ENCODE data around the gene COL23A1. TPM values are rescaled to one million over a fixed set of nuclear protein-coding genes. Genes with fewer than 3 reads are reported as not detected.

The COL23A1 gene
- total and polyA plus RNA-seq, 2 donors (not counting 1 experiment from before 2014, with no cell fraction given), result 0.20 TPM; not detected in 1

GRCh38 chr5:178505639-178506407 is 84.4 kb downstream of the COL23A1 start:
- no peak overlapping the region for H3K27ac ChIP-seq (ENCODE audit: low read length in 2 of 2)
- WGBS (ENCODE audit: insufficient coverage), result 92% methylated on average over 12 of the region's 13 CpGs
- H3K4me3 ChIP-seq (ENCODE audit: control extremely low read depth in 1 of 5, extremely low read depth in 1 of 5, insufficient read depth in 1 of 5, low read depth in 2 of 5, low read length in 4 of 5), result no peak overlapping the region
- H3K36me3 ChIP-seq (replicated peaks in 1 of 2; ENCODE audit: control extremely low read depth in 1 of 2, control insufficient read depth in 1 of 2, extremely low read depth in 1 of 2, insufficient read depth in 2 of 2, low read length in 1 of 2), result no peaks in the 10 kb centered on the region
- H3K4me2 ChIP-seq (replicated peaks; ENCODE audit: low read depth, low read length, poor library complexity, severe bottlenecking), result no peak overlapping the region
- POLR2A ChIA-PET, result no interaction called here
- H3K9me3 ChIP-seq (ENCODE audit: control extremely low read depth in 1 of 3, control insufficient read depth in 2 of 3, insufficient read depth in 1 of 3, low read length in 2 of 3), result peaks cover 0 to 4% (median 0%) of the 10 kb centered on the region in 3 donors
- no peaks in the 10 kb centered on the region for H4K20me1 ChIP-seq (ENCODE audit: control insufficient read depth, insufficient read depth, low read length, poor library complexity, severe bottlenecking)
- CTCF ChIA-PET, result no interaction called here
- ATAC-seq (ENCODE audit: low read depth) (no peak), DNase-seq (no peak)
- no peaks in the 10 kb centered on the region for H3K4me1 Mint-ChIP-seq
- H2AFZ ChIP-seq (ENCODE audit: insufficient read depth, low read depth, low read length, poor library complexity, severe bottlenecking), result no peak overlapping the region
- H3K9ac ChIP-seq (ENCODE audit: low read length), result no peak overlapping the region
- no peaks in the 10 kb centered on the region for H3K27me3 ChIP-seq (replicated peaks in 1 of 4; ENCODE audit: control extremely low read depth in 1 of 4, control insufficient read depth in 3 of 4, insufficient read depth in 4 of 4, low read length in 3 of 4)
- no peak overlapping the region for H3K27ac Mint-ChIP-seq
- no peak for TF ChIP-seq CTCF (IDR thresholded peaks at IDR 0.05)
- no peak for TF ChIP-seq EZH2 (IDR thresholded peaks at IDR 0.05; ENCODE audit: borderline replicate concordance, insufficient read depth, low read depth, low read length, poor library complexity, severe bottlenecking)
- no peaks in the 10 kb centered on the region for H3K27me3 Mint-ChIP-seq
- intact Hi-C loops (cut with micrococcal nuclease), result no loop called here
- H3K79me2 ChIP-seq (ENCODE audit: control insufficient read depth, insufficient read depth, low read length), result no peaks in the 10 kb centered on the region
- no peaks in the 10 kb centered on the region for H3K9me3 Mint-ChIP-seq (ENCODE audit: insufficient read depth)
- no peaks in the 10 kb centered on the region for H3K4me1 ChIP-seq (ENCODE audit: control insufficient read depth in 2 of 2, insufficient read depth in 2 of 2, low read length in 2 of 2)
- H3K4me3 Mint-ChIP-seq, result no peak overlapping the region

DNA sequence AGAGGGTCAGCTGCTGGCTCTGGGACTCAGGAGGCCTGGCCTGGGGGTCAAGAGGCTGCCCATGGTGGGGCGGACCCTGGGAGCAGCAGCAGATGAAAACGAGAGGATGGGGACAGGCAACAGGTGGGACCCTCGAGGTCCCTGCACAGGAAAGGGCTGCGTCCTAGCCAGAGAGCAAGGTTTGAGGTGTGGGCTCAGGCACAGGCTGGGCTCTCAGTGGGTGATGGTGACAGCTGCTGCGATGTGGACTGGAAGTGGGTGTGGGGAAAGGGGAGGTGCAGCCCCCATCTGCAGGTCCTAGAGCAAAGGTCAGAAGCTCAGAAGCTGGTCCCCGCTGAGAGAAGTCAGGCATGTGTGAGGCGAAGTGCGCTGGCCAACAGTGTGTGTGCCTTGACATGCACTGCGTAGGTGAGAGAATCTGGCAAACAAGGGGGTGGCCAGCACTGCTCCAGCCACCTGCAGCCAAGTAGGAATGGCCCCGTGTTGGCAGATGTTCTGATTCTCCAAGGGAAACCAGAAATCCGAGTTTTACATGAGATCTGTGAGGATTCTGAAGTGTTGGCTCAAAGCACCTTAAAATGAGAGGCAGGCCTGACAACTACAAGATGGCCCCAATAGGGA is 85.7 kb downstream of the COL23A1 start:
- Mint-ChIP-seq H3K27me3 (no peaks in the 10 kb centered on the region), H3K9me3 (ENCODE audit: insufficient read depth) (no peaks in the 10 kb centered on the region), H3K27ac (no peak overlapping the region), H3K4me3 (no peak overlapping the region), H3K4me1 (no peaks in the 10 kb centered on the region)
- Histone ChIP-seq H3K27ac (ENCODE audit: low read length in 2 of 2) (no peak overlapping the region), H3K27me3 (replicated peaks in 1 of 4; ENCODE audit: control extremely low read depth in 1 of 4, control insufficient read depth in 3 of 4, insufficient read depth in 4 of 4, low read length in 3 of 4) (no peaks in the 10 kb centered on the region), H3K9ac (ENCODE audit: low read length) (no peak overlapping the region), H3K79me2 (ENCODE audit: control insufficient read depth, insufficient read depth, low read length) (no peaks in the 10 kb centered on the region), H3K4me2 (replicated peaks; ENCODE audit: low read depth, low read length, poor library complexity, severe bottlenecking) (no peak overlapping the region), H2AFZ (ENCODE audit: insufficient read depth, low read depth, low read length, poor library complexity, severe bottlenecking) (no peak overlapping the region), H4K20me1 (ENCODE audit: control insufficient read depth, insufficient read depth, low read length, poor library complexity, severe bottlenecking) (no peaks in the 10 kb centered on the region), H3K4me1 (ENCODE audit: control insufficient read depth in 2 of 2, insufficient read depth in 2 of 2, low read length in 2 of 2) (no peaks in the 10 kb centered on the region), H3K36me3 (replicated peaks in 1 of 2; ENCODE audit: control extremely low read depth in 1 of 2, control insufficient read depth in 1 of 2, extremely low read depth in 1 of 2, insufficient read depth in 2 of 2, low read length in 1 of 2) (no peaks in the 10 kb centered on the region), H3K4me3 (ENCODE audit: control extremely low read depth in 1 of 5, extremely low read depth in 1 of 5, insufficient read depth in 1 of 5, low read depth in 2 of 5, low read length in 4 of 5) (no peak overlapping the region), H3K9me3 (ENCODE audit: control extremely low read depth in 1 of 3, control insufficient read depth in 2 of 3, insufficient read depth in 1 of 3, low read length in 2 of 3) (peaks cover 0 to 4% (median 0%) of the 10 kb centered on the region in 3 donors)
- ATAC-seq (ENCODE audit: low read depth) (no peak), DNase-seq (no peak)
- TF ChIP-seq CTCF (IDR thresholded peaks at IDR 0.05), result no peak
- intact Hi-C loops (cut with micrococcal nuclease), result no loop called here
- 84% methylated on average over 11 of the region's 11 CpGs for WGBS (ENCODE audit: insufficient coverage)
- ChIA-PET POLR2A (no interaction called here), CTCF (no interaction called here)

Data from B cell (primary cell).